DND-41 (cell line): ENCODE data around the gene NDUFB7.

Experiments used
- ATAC-seq: fragments of 200-7000 bp; cut with Tn5 transposase; 3 replicates; pipeline ENCODE4 v1.9.1; 2021; ENCODE audit warnings: low read depth; ENCODE audit not compliant: insufficient read depth
- DNase-seq: peaks from one replicate; pipeline ENCODE4 v3.0.0-alpha.2; 2020
- H2AFZ ChIP-seq: 2 replicates; pipeline ENCODE4 v1.6.0; 2012; ENCODE audit warnings: low read depth, low read length
- H3K27ac ChIP-seq: 2 replicates; pipeline ENCODE4 v1.5.1; 2012; ENCODE audit warnings: low read length, inconsistent platforms
- H3K27me3 ChIP-seq: fragments of 200-600 bp; sonication (generic); 2 replicates; pipeline ENCODE4 v1.6.0; 2012; ENCODE audit warnings: low read length, mild to moderate bottlenecking, inconsistent platforms; ENCODE audit not compliant: insufficient read depth, poor library complexity
- H3K36me3 ChIP-seq: 2 replicates; pipeline ENCODE4 v1.5.1; 2012; ENCODE audit warnings: low read length, inconsistent platforms; ENCODE audit not compliant: insufficient read depth
- H3K4me1 ChIP-seq: 2 replicates; pipeline ENCODE4 v1.5.1; 2012; ENCODE audit warnings: mild to moderate bottlenecking, low read length; ENCODE audit not compliant: insufficient read depth
- H3K4me2 ChIP-seq: 2 replicates; pipeline ENCODE4 v1.6.0; 2012; ENCODE audit warnings: mild to moderate bottlenecking, moderate library complexity, low read length, inconsistent platforms; ENCODE audit not compliant: insufficient read depth
- H3K4me3 ChIP-seq, 2 experiments: fragments of 200-600 bp in 1 of 2; shearing (Covaris generic) in 1 of 2; 2 replicates each; pipeline ENCODE4 v1.5.1; 2012 to 2016; ENCODE audit warnings: inconsistent platforms in 2 of 2, low read length in 2 of 2, mild to moderate bottlenecking in 2 of 2, low read depth in 1 of 2, moderate library complexity in 1 of 2
- H3K79me2 ChIP-seq: 2 replicates; pipeline ENCODE4 v1.6.0; 2012; ENCODE audit warnings: low read length, inconsistent platforms; ENCODE audit not compliant: insufficient read depth
- H3K9ac ChIP-seq: 2 replicates; pipeline ENCODE4 v1.6.0; 2012; ENCODE audit warnings: low read depth, mild to moderate bottlenecking, inconsistent platforms, low read length, moderate library complexity
- H3K9me3 ChIP-seq: 2 replicates; pipeline ENCODE4 v1.5.1; 2012; ENCODE audit warnings: low read length, moderate library complexity, mild to moderate bottlenecking, inconsistent platforms; ENCODE audit not compliant: insufficient read depth, severe bottlenecking
- H4K20me1 ChIP-seq: 2 replicates; pipeline ENCODE4 v1.6.0; 2012; ENCODE audit warnings: low read length; ENCODE audit not compliant: insufficient read depth
- EZH2 ChIP-seq: IDR thresholded peaks from 3 replicates; pipeline ENCODE4 v1.6.1; 2012; ENCODE audit warnings: borderline replicate concordance, low read depth, mild to moderate bottlenecking, moderate library complexity, low read length, inconsistent platforms; ENCODE audit not compliant: severe bottlenecking
- TF ChIP-seq, protein P1 (sequence below): IDR thresholded peaks from 2 replicates; pipeline ENCODE4 v1.5.1; 2012; ENCODE audit warnings: borderline replicate concordance, low read length, moderate library complexity, mild to moderate bottlenecking; ENCODE audit not compliant: poor library complexity, severe bottlenecking; ENCODE audit errors: extremely low read depth

The NDUFB7 gene

GRCh38 chr19:14580623-14581237, 8.9 kb upstream of the NDUFB7 start:
- H3K4me3 ChIP-seq = no peak overlapping the region
- H3K4me2 ChIP-seq = no peak overlapping the region
- H3K79me2 ChIP-seq = no peaks in the 10 kb centered on the region
- DNase-seq (no peak), ATAC-seq (no peak)
- H3K27me3 ChIP-seq = no peaks in the 10 kb centered on the region
- H3K9ac ChIP-seq = no peak overlapping the region
- H3K4me1 ChIP-seq = no peaks in the 10 kb centered on the region
- H3K9me3 ChIP-seq = no peaks in the 10 kb centered on the region
- H2AFZ ChIP-seq = no peak overlapping the region
- TF ChIP-seq, protein P1, sequence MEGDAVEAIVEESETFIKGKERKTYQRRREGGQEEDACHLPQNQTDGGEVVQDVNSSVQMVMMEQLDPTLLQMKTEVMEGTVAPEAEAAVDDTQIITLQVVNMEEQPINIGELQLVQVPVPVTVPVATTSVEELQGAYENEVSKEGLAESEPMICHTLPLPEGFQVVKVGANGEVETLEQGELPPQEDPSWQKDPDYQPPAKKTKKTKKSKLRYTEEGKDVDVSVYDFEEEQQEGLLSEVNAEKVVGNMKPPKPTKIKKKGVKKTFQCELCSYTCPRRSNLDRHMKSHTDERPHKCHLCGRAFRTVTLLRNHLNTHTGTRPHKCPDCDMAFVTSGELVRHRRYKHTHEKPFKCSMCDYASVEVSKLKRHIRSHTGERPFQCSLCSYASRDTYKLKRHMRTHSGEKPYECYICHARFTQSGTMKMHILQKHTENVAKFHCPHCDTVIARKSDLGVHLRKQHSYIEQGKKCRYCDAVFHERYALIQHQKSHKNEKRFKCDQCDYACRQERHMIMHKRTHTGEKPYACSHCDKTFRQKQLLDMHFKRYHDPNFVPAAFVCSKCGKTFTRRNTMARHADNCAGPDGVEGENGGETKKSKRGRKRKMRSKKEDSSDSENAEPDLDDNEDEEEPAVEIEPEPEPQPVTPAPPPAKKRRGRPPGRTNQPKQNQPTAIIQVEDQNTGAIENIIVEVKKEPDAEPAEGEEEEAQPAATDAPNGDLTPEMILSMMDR = no peak
- TF ChIP-seq EZH2 = no peak
- no peaks in the 10 kb centered on the region for H3K36me3 ChIP-seq
- no peak overlapping the region for H3K27ac ChIP-seq
- no peaks in the 10 kb centered on the region for H4K20me1 ChIP-seq

- Histone ChIP-seq H3K36me3 (no peaks in the 10 kb centered on the region), H2AFZ (no peak overlapping the region; the same call in 1 of the 2 replicates), H3K79me2 (no peaks in the 10 kb centered on the region), H3K27ac (no peak overlapping the region), H3K9ac (no peak overlapping the region), H3K4me3 (no peak overlapping the region), H4K20me1 (no peaks in the 10 kb centered on the region), H3K27me3 (no peaks in the 10 kb centered on the region), H3K4me1 (peaks cover 3% of the 10 kb centered on the region), H3K9me3 (no peaks in the 10 kb centered on the region), H3K4me2 (no peak overlapping the region)
- DNase-seq (no peak), ATAC-seq (no peak)
- TF ChIP-seq, protein P1 = no peak
- TF ChIP-seq EZH2 = no peak
Observed at GRCh38 chr19:14577885-14578427, 6.1 kb upstream of the NDUFB7 start.

DNA sequence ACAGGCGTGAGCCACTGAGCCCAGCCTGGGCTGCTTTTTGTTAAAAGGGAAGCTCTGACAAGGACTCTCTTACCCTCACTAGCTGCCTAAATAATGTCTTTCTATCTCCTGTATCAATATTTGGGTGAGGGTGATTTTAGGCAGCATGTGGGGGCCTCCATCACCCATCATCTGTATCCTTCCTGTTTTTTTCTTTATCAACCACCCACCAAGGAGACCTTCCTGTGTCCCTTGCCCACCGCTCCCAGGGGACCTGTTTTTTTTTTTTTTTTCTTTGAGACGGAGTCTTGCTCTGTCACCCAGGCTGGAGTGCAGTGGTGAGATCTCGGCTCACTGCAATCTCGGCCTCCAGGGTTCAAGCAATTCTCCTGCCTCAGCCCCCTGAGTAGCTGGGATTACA, 5.4 kb upstream of the NDUFB7 start:
- Histone ChIP-seq H3K79me2 (no peaks in the 10 kb centered on the region), H3K36me3 (no peaks in the 10 kb centered on the region), H3K4me3 (no peak overlapping the region), H3K9me3 (no peaks in the 10 kb centered on the region), H2AFZ (no peak overlapping the region), H3K9ac (no peak overlapping the region), H3K4me1 (peaks cover 5% of the 10 kb centered on the region), H3K27me3 (no peaks in the 10 kb centered on the region), H3K4me2 (no peak overlapping the region), H3K27ac (no peak overlapping the region), H4K20me1 (no peaks in the 10 kb centered on the region)
- ATAC-seq = no peak
- no peak for DNase-seq
- no peak for TF ChIP-seq EZH2
- TF ChIP-seq, protein P1 = no peak

- no peak overlapping the region for H3K4me3 ChIP-seq
- H3K27me3 ChIP-seq = no peaks in the 10 kb centered on the region
- H3K79me2 ChIP-seq = peaks cover 5% of the 10 kb centered on the region
- H3K9ac ChIP-seq = no peak overlapping the region
- H3K4me1 ChIP-seq = peaks cover 8% of the 10 kb centered on the region
- H3K4me2 ChIP-seq = no peak overlapping the region
- no peaks in the 10 kb centered on the region for H3K9me3 ChIP-seq
- no peaks in the 10 kb centered on the region for H4K20me1 ChIP-seq
- no peak overlapping the region for H2AFZ ChIP-seq
- DNase-seq = no peak
- TF ChIP-seq EZH2 = no peak
- TF ChIP-seq, protein P1 = no peak
- H3K27ac ChIP-seq = no peak overlapping the region
- no peak for ATAC-seq
- H3K36me3 ChIP-seq = no peaks in the 10 kb centered on the region
Observed at GRCh38 chr19:14576363-14576762, 4.5 kb upstream of the NDUFB7 start.
